ENCODE results near the gene ADRM1. TPM values are rescaled to one million over a fixed set of nuclear protein-coding genes. Genes with fewer than 3 reads are reported as not detected.

ADRM1 gene
- total RNA-seq, 1 donor from 2014 or later: 70.5 TPM

- Histone ChIP-seq H3K9me3 (replicated peaks) (peaks cover 7% of the 10 kb centered on the region), H3K27ac (replicated peaks) (no peak overlapping the region), H3K4me3 (no peak overlapping the region), H3K27me3 (ENCODE audit: low read depth) (no peaks in the 10 kb centered on the region), H3K4me1 (peaks cover 32% of the 10 kb centered on the region), H3K36me3 (peaks cover 68% of the 10 kb centered on the region)
- no peak for TF ChIP-seq CTCF (IDR thresholded peaks at IDR 0.05; ENCODE audit: borderline replicate concordance)
- no peak for DNase-seq
- intact Hi-C loops (cut with micrococcal nuclease): no loop called here
These were observed 32.9 kb upstream of the ADRM1 start for GRCh38 chr20:62269871-62270270.

- Histone ChIP-seq H3K4me3 (no peak overlapping the region), H3K9me3 (replicated peaks) (no peaks in the 10 kb centered on the region), H3K27ac (replicated peaks) (no peak overlapping the region), H3K4me1 (peaks cover 41% of the 10 kb centered on the region), H3K36me3 (peaks cover 58% of the 10 kb centered on the region), H3K27me3 (ENCODE audit: low read depth) (no peaks in the 10 kb centered on the region)
- TF ChIP-seq CTCF (IDR thresholded peaks at IDR 0.05; ENCODE audit: borderline replicate concordance): no peak
- no peak for DNase-seq
- intact Hi-C loops (cut with micrococcal nuclease): no loop called here
These were observed 30.6 kb upstream of the ADRM1 start for GRCh38 chr20:62272200-62272599.

GRCh38 chr20:62273416-62273815, 29.4 kb upstream of the ADRM1 start:
- no peak for DNase-seq
- intact Hi-C loops (cut with micrococcal nuclease): no loop called here
- Histone ChIP-seq H3K27ac (replicated peaks) (no peak overlapping the region), H3K4me1 (peaks cover 38% of the 10 kb centered on the region), H3K36me3 (peaks cover 55% of the 10 kb centered on the region), H3K9me3 (replicated peaks) (no peaks in the 10 kb centered on the region), H3K4me3 (no peak overlapping the region), H3K27me3 (ENCODE audit: low read depth) (no peaks in the 10 kb centered on the region)
- TF ChIP-seq CTCF (IDR thresholded peaks at IDR 0.05; ENCODE audit: borderline replicate concordance): no peak

GRCh38 chr20:62274332-62274950, 28.4 kb upstream of the ADRM1 start:
- H3K4me1 ChIP-seq: peaks cover 27% of the 10 kb centered on the region
- no peak for TF ChIP-seq CTCF (IDR thresholded peaks at IDR 0.05; ENCODE audit: borderline replicate concordance)
- no peaks in the 10 kb centered on the region for H3K27me3 ChIP-seq (ENCODE audit: low read depth)
- H3K36me3 ChIP-seq: peaks cover 51% of the 10 kb centered on the region
- intact Hi-C loops (cut with micrococcal nuclease): no loop called here
- DNase-seq: no peak
- H3K4me3 ChIP-seq: no peak overlapping the region
- H3K27ac ChIP-seq (replicated peaks): no peak overlapping the region
- H3K9me3 ChIP-seq (replicated peaks): no peaks in the 10 kb centered on the region

GRCh38 chr20:62275219-62275618, 27.6 kb upstream of the ADRM1 start:
- H3K27ac ChIP-seq (replicated peaks): no peak overlapping the region
- no peaks in the 10 kb centered on the region for H3K9me3 ChIP-seq (replicated peaks)
- H3K27me3 ChIP-seq (ENCODE audit: low read depth): no peaks in the 10 kb centered on the region
- peaks cover 53% of the 10 kb centered on the region for H3K36me3 ChIP-seq
- H3K4me3 ChIP-seq: no peak overlapping the region
- intact Hi-C loops (cut with micrococcal nuclease): no loop called here
- H3K4me1 ChIP-seq: peaks cover 21% of the 10 kb centered on the region
- no peak for DNase-seq
- no peak for TF ChIP-seq CTCF (IDR thresholded peaks at IDR 0.05; ENCODE audit: borderline replicate concordance)
